ENCODE results near the gene SETD1B. TPM values are rescaled to one million over a fixed set of nuclear protein-coding genes. Genes with fewer than 3 reads are reported as not detected.
"Not testable (repeated sequence)": the region's sequence is repeated elsewhere in the genome, so short reads cannot be mapped to it uniquely, and the experiment has no call there.

SETD1B gene
- total RNA-seq (2022) (32.2 and 33.1 TPM in 2 replicates), Bru-seq, nascent RNA (percentile 68 among the genes with signal in this experiment), BruChase-seq, experiment 1, labeled RNA remaining after a 6-hour chase (percentile 79 among the genes with signal in this experiment), BruChase-seq, experiment 2, labeled RNA remaining after a 2-hour chase (percentile 88 among the genes with signal in this experiment)
- long read RNA-seq, partial matches to known transcripts, result 1 of 7 reads
- long read RNA-seq, other reads (novel, unspliced or antisense), result 6 of 7 reads

DNA sequence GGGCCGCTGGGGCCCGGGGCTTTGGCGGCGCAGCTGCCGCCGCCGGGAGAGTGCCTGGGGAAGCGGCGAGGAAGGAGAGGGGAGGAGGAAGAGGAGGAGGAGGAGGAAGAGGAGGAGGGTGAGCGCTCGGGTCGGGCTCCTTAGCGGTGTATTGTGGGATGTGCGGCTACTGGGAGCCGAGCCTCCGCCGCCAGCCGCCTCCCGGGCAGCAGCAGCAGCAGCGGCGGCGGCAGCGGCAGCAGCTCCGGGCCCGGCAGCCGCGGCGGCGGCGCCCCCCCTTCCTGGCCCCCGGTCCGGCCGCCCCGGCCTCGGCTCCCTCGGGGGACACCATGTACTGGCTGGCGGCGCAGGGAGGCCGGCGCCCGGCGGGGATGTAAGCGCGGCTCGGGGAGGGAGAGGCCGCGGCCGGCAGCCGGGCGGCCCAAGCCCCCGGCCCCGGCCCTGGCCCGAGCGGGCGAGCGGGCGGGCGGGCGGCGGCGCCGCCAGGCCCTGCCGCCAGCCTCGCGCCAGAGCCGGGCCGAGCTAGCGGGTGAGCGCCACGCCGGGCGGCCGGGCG lies at the start of gene SETD1B:
Gene SETD1B, plus strand, starts transcription at position 149 of the 556 bp plus-strand sequence. CDS start 729 bp downstream, outside the sequence.
- TF ChIP-seq, protein P1, sequence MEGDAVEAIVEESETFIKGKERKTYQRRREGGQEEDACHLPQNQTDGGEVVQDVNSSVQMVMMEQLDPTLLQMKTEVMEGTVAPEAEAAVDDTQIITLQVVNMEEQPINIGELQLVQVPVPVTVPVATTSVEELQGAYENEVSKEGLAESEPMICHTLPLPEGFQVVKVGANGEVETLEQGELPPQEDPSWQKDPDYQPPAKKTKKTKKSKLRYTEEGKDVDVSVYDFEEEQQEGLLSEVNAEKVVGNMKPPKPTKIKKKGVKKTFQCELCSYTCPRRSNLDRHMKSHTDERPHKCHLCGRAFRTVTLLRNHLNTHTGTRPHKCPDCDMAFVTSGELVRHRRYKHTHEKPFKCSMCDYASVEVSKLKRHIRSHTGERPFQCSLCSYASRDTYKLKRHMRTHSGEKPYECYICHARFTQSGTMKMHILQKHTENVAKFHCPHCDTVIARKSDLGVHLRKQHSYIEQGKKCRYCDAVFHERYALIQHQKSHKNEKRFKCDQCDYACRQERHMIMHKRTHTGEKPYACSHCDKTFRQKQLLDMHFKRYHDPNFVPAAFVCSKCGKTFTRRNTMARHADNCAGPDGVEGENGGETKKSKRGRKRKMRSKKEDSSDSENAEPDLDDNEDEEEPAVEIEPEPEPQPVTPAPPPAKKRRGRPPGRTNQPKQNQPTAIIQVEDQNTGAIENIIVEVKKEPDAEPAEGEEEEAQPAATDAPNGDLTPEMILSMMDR (IDR thresholded peaks at IDR 0.05; ENCODE audit: unreplicated experiment), result no peak
- H3K27ac Mint-ChIP-seq (ENCODE audit: unreplicated experiment), result peak within 1 kb of the TSS; percentile 93
- H3K27me3 Mint-ChIP-seq (ENCODE audit: unreplicated experiment), result no peaks in the 10 kb centered on the region
- BruUV-seq (replicated peaks), result no TSS peak
- CTCF ChIA-PET, result interaction anchor here (0.7 to 3.6 kb wide), 3 partner anchors 7 to 372 kb away, joined by 5 to 13 read pairs (median 6); partner anchors contain the start of gene RHOF
- H3K36me3 Mint-ChIP-seq (ENCODE audit: insufficient read depth, unreplicated experiment), result peaks cover 86% of the 10 kb centered on the region
- no peaks in the 10 kb centered on the region for H3K9me3 Mint-ChIP-seq (ENCODE audit: low read depth, unreplicated experiment)
- peak within 1 kb of the TSS; percentile 76 for H3K4me3 Mint-ChIP-seq (ENCODE audit: low read depth, unreplicated experiment)
- DNase-seq, result peak; percentile 70
- intact Hi-C loops (cut with micrococcal nuclease; ENCODE audit: unreplicated experiment), result no loop called here
- H3K4me1 Mint-ChIP-seq (ENCODE audit: low read depth, unreplicated experiment), result peaks cover 40% of the 10 kb centered on the region

DNA sequence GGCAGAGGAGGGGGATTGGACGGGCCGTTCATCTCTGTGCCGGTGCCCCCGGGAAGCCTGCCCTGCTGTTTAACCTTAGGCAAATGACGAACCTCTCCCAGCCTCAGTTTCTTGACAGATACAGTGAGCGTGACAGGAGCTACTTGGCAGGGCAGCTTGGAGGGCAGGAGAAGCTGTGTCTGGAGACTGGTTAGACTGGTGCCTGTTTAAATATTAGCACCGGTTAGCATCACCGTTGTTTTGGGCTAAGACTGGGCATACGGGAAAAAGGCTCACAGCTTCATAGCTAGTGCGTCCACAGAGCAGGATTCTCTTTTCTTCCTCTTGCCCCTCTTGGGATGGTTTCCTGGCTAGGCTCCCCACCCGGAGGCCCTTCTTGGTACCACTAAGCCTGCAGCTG lies 49.0 kb upstream of the SETD1B start:
- Mint-ChIP-seq H3K27ac (ENCODE audit: unreplicated experiment) (no peak overlapping the region), H3K4me1 (ENCODE audit: low read depth, unreplicated experiment) (no peaks in the 10 kb centered on the region), H3K9me3 (ENCODE audit: low read depth, unreplicated experiment) (no peaks in the 10 kb centered on the region), H3K27me3 (ENCODE audit: unreplicated experiment) (no peaks in the 10 kb centered on the region), H3K36me3 (ENCODE audit: insufficient read depth, unreplicated experiment) (peaks cover 5% of the 10 kb centered on the region), H3K4me3 (ENCODE audit: low read depth, unreplicated experiment) (no peak overlapping the region)
- intact Hi-C loops (cut with micrococcal nuclease; ENCODE audit: unreplicated experiment), result no loop called here
- DNase-seq, result no peak
- CTCF ChIA-PET, result no interaction called here
- BruUV-seq (replicated peaks), result no TSS peak
- TF ChIP-seq, protein P1 (IDR thresholded peaks at IDR 0.05; ENCODE audit: unreplicated experiment), result no peak

DNA sequence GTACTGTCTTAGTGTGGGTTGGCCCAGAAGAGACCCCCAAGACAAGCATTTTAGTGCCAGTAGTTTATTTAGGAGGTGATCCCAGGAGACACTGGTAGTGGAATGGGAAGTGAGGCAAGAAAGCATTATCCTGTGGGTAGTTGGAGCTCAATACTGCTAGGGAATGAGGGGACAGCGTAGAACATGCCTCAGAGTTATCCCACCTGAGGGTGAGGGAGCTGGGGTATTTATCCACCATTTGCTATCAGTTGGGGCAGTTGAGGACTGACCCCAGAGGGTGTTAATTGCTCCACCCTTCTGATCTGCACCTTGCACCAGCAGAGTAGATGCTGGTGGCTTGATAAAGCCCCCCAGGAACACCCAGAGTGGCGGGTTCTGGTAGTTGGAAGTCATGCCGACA lies 48.2 kb upstream of the SETD1B start:
- intact Hi-C loops (cut with micrococcal nuclease; ENCODE audit: unreplicated experiment), result no loop called here
- H3K27me3 Mint-ChIP-seq (ENCODE audit: unreplicated experiment), result no peaks in the 10 kb centered on the region
- no peak overlapping the region for H3K27ac Mint-ChIP-seq (ENCODE audit: unreplicated experiment)
- peaks cover 5% of the 10 kb centered on the region for H3K36me3 Mint-ChIP-seq (ENCODE audit: insufficient read depth, unreplicated experiment)
- DNase-seq, result no peak
- CTCF ChIA-PET, result no interaction called here
- no TSS peak for BruUV-seq (replicated peaks)
- TF ChIP-seq, protein P1 (IDR thresholded peaks at IDR 0.05; ENCODE audit: unreplicated experiment), result no peak
- H3K4me3 Mint-ChIP-seq (ENCODE audit: low read depth, unreplicated experiment), result no peak overlapping the region
- H3K4me1 Mint-ChIP-seq (ENCODE audit: low read depth, unreplicated experiment), result no peaks in the 10 kb centered on the region
- H3K9me3 Mint-ChIP-seq (ENCODE audit: low read depth, unreplicated experiment), result no peaks in the 10 kb centered on the region

DNA sequence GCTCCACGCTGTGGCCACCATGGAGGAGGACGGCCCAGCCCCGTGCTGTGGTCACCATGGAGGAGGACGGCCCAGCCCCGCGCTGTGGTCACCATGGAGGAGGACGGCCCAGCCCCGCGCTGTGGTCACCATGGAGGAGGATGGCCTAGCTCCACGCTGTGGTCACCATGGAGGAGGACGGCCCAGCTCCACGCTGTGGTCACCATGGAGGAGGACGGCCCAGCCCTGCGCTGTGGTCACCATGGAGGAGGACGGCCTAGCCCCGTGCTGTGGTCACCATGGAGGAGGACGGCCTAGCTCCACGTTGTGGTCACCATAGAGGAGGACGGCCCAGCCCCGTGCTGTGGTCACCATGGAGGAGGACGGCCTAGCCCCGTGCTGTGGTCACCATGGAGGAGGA lies 45.3 kb upstream of the SETD1B start:
- H3K4me3 Mint-ChIP-seq (ENCODE audit: low read depth, unreplicated experiment); H3K27ac Mint-ChIP-seq (ENCODE audit: unreplicated experiment); DNase-seq; H3K9me3 Mint-ChIP-seq (ENCODE audit: low read depth, unreplicated experiment); H3K27me3 Mint-ChIP-seq (ENCODE audit: unreplicated experiment); CTCF ChIA-PET; H3K4me1 Mint-ChIP-seq (ENCODE audit: low read depth, unreplicated experiment); intact Hi-C loops (cut with micrococcal nuclease; ENCODE audit: unreplicated experiment); BruUV-seq (replicated peaks): not testable (repeated sequence)
- H3K36me3 Mint-ChIP-seq (ENCODE audit: insufficient read depth, unreplicated experiment), result peaks cover 12% of the 10 kb centered on the region

DNA sequence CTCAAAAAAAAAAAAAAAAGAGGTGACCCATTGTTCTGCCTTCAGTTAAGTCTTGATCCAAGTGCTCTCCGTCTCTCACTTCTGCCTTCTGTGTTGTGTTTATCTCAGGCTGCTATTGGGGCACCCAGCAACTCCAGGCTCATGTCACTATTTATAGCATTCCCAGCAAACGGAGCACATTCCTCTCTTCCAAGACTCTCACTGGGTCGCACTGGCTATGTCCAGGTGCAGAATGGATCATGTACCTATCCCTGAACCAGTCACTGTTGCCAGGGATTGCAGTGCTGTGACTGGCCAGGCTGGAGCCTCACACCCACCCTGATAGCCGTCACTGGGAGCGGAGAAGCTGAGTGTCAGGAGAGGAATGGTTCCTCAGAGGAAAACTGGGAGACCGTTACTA lies 41.5 kb upstream of the SETD1B start:
- H3K27me3 Mint-ChIP-seq (ENCODE audit: unreplicated experiment), result no peaks in the 10 kb centered on the region
- no peaks in the 10 kb centered on the region for H3K4me1 Mint-ChIP-seq (ENCODE audit: low read depth, unreplicated experiment)
- H3K9me3 Mint-ChIP-seq (ENCODE audit: low read depth, unreplicated experiment), result no peaks in the 10 kb centered on the region
- DNase-seq, result no peak
- no peak overlapping the region for H3K4me3 Mint-ChIP-seq (ENCODE audit: low read depth, unreplicated experiment)
- peaks cover 12% of the 10 kb centered on the region for H3K36me3 Mint-ChIP-seq (ENCODE audit: insufficient read depth, unreplicated experiment)
- TF ChIP-seq, protein P1 (IDR thresholded peaks at IDR 0.05; ENCODE audit: unreplicated experiment), result no peak
- BruUV-seq (replicated peaks), result no TSS peak
- intact Hi-C loops (cut with micrococcal nuclease; ENCODE audit: unreplicated experiment), result no loop called here
- CTCF ChIA-PET, result interaction anchor here (0.7 to 1.6 kb wide), 2 partner anchors 19 to 49 kb away, joined by 3 read pairs; no protein-coding TSS in a partner anchor
- H3K27ac Mint-ChIP-seq (ENCODE audit: unreplicated experiment), result no peak overlapping the region

Data from Calu3 (cell line).